ENCODE measurements around the gene ATPAF1. TPM values are rescaled to one million over a fixed set of nuclear protein-coding genes. Genes with fewer than 3 reads are reported as not detected.

ATPAF1 gene
- polyA plus RNA-seq, 1 of the 3 experiments (the other 2 are of a cell fraction): 39.9 TPM

DNA sequence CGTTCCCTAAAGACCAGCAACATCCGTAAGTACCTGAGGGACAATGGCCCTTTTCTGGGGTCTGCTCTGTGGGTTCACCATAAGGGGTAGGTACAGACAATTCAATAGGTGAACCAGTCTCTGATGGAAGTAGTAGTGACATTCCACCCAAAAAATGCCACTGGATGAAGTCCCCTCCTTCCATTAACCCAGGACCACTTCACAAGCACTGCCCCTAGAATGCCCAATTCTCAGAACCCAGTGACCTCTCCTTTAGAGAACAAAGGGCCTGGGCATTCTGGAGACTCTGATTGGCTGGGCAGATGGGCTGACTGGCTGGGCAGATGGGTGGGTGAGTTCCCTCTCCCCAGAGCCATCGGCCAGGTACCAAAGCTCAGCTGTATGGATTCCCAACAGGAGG, 3.4 kb upstream of the ATPAF1 start, which contains the start of gene TEX38:
Gene TEX38 (plus strand): TSS at position 301 of the 400 bp plus-strand sequence. CDS start 81 bp downstream, at position 382.
- Histone ChIP-seq H3K79me2 (ENCODE audit: insufficient read depth) (peaks cover 11% of the 10 kb centered on the region; the same call in 1 of the 2 replicates), H3K9me2 (no peaks in the 10 kb centered on the region), H3K4me2 (no peak within 1 kb of the TSS), H3F3A (replicated peaks; ENCODE audit: insufficient read depth) (peaks cover 4% of the 10 kb centered on the region), H3K27ac (ENCODE audit: low read depth in 2 of 2, low read length in 1 of 2) (no peak within 1 kb of the TSS), H3K9me3 (no peaks in the 10 kb centered on the region), H4K20me1 (ENCODE audit: insufficient read depth) (no peaks in the 10 kb centered on the region), H3K27me3 (ENCODE audit: insufficient read depth) (no peaks in the 10 kb centered on the region), H2AFZ (ENCODE audit: low read depth) (no peak within 1 kb of the TSS), H3K4me3 (ENCODE audit: low read depth in 2 of 2, low read length in 1 of 2) (no peak within 1 kb of the TSS), H3K9ac (no peak within 1 kb of the TSS), H3K36me3 (replicated peaks in 1 of 2; ENCODE audit: control insufficient read depth in 1 of 2, insufficient read depth in 2 of 2, low read length in 1 of 2) (peaks cover 15 to 22% of the 10 kb centered on the region in 2 experiments), H3K4me1 (ENCODE audit: control insufficient read depth in 1 of 2, insufficient read depth in 2 of 2, low read depth in 1 of 2, low read length in 1 of 2) (peaks cover 0 to 5% of the 10 kb centered on the region in 2 experiments; a peak in 2 of 4 replicates)
- POLR2A ChIA-PET: no interaction called here
- WGBS (ENCODE audit: low lambda C conversion rate): 81% methylated on average over 3 of the region's 3 CpGs
- no peak for DNase-seq
- CTCF ChIA-PET: no interaction called here
- TF ChIP-seq YY1 (IDR thresholded peaks at IDR 0.05; ENCODE audit: low read depth): no peak
- TF ChIP-seq, protein P1, sequence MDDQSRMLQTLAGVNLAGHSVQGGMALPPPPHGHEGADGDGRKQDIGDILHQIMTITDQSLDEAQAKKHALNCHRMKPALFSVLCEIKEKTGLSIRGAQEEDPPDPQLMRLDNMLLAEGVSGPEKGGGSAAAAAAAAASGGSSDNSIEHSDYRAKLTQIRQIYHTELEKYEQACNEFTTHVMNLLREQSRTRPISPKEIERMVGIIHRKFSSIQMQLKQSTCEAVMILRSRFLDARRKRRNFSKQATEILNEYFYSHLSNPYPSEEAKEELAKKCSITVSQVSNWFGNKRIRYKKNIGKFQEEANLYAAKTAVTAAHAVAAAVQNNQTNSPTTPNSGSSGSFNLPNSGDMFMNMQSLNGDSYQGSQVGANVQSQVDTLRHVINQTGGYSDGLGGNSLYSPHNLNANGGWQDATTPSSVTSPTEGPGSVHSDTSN (IDR thresholded peaks at IDR 0.05): no peak
- TF ChIP-seq, protein P2, sequence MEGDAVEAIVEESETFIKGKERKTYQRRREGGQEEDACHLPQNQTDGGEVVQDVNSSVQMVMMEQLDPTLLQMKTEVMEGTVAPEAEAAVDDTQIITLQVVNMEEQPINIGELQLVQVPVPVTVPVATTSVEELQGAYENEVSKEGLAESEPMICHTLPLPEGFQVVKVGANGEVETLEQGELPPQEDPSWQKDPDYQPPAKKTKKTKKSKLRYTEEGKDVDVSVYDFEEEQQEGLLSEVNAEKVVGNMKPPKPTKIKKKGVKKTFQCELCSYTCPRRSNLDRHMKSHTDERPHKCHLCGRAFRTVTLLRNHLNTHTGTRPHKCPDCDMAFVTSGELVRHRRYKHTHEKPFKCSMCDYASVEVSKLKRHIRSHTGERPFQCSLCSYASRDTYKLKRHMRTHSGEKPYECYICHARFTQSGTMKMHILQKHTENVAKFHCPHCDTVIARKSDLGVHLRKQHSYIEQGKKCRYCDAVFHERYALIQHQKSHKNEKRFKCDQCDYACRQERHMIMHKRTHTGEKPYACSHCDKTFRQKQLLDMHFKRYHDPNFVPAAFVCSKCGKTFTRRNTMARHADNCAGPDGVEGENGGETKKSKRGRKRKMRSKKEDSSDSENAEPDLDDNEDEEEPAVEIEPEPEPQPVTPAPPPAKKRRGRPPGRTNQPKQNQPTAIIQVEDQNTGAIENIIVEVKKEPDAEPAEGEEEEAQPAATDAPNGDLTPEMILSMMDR (IDR thresholded peaks at IDR 0.05): no peak
- TF ChIP-seq SIN3A (IDR thresholded peaks at IDR 0.05; ENCODE audit: borderline replicate concordance, low read depth, low read length): no peak
- no peak for TF ChIP-seq MEF2A (IDR thresholded peaks at IDR 0.05; ENCODE audit: borderline replicate concordance, low read depth)
- TF ChIP-seq, protein P3, sequence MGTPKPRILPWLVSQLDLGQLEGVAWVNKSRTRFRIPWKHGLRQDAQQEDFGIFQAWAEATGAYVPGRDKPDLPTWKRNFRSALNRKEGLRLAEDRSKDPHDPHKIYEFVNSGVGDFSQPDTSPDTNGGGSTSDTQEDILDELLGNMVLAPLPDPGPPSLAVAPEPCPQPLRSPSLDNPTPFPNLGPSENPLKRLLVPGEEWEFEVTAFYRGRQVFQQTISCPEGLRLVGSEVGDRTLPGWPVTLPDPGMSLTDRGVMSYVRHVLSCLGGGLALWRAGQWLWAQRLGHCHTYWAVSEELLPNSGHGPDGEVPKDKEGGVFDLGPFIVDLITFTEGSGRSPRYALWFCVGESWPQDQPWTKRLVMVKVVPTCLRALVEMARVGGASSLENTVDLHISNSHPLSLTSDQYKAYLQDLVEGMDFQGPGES (IDR thresholded peaks at IDR 0.05; ENCODE audit: low read depth, low read length): no peak
- no peak for TF ChIP-seq CHD2 (IDR thresholded peaks at IDR 0.05; ENCODE audit: low read length, partially characterized antibody)
- TF ChIP-seq GABPA (IDR thresholded peaks at IDR 0.05; ENCODE audit: low read depth): no peak
- no peak for TF ChIP-seq RAD21 (IDR thresholded peaks at IDR 0.05; ENCODE audit: low read length)
- TF ChIP-seq, protein P4, sequence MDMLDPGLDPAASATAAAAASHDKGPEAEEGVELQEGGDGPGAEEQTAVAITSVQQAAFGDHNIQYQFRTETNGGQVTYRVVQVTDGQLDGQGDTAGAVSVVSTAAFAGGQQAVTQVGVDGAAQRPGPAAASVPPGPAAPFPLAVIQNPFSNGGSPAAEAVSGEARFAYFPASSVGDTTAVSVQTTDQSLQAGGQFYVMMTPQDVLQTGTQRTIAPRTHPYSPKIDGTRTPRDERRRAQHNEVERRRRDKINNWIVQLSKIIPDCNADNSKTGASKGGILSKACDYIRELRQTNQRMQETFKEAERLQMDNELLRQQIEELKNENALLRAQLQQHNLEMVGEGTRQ (IDR thresholded peaks at IDR 0.05; ENCODE audit: borderline replicate concordance, low read depth, low read length): no peak
- no peak for TF ChIP-seq FOXJ3 (CRISPR knock-in tag; IDR thresholded peaks at IDR 0.05)
- TF ChIP-seq GATA2 (CRISPR knock-in tag; IDR thresholded peaks at IDR 0.05): no peak
- no peak for TF ChIP-seq TCF12 (IDR thresholded peaks at IDR 0.05)
- TF ChIP-seq NFIC (IDR thresholded peaks at IDR 0.05; ENCODE audit: borderline replicate concordance): no peak
